GM12875 (cell line): ENCODE measurements around the gene ZNF428.

ENCODE experiments used
- H3K4me3 ChIP-seq: one replicate; pipeline ENCODE4 v1.5.1; 2011; ENCODE audit warnings: low read depth, low read length, control low read depth
- CTCF ChIP-seq: IDR thresholded peaks from 2 replicates; pipeline ENCODE4 v1.5.1; 2011; ENCODE audit warnings: low read depth, mild to moderate bottlenecking, control low read depth, inconsistent platforms, low read length, moderate library complexity, borderline replicate concordance; ENCODE audit not compliant: insufficient read depth

Gene ZNF428

DNA sequence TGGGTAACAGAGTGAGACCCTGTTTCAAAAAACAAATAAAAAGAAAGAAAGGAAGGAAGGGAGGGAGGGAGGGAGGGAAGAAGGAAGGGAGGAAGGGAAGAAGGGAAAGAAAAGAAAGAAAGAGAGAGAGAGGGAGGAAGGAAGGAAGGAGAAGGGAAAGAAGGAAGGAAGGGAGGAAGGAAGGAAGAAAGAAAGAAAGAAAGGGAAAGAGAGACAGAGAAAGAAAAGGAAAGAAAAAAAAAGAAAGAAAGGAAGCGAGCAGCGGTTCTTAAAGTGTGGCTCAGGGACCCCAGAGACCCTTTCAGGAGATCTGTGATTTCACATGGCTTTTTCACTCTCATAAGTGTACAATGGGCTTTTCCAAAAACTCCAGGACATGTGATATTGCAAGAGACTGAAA, 30.1 kb upstream of the ZNF428 start:
- TF ChIP-seq CTCF: no peak
- no peak overlapping the region for H3K4me3 ChIP-seq

GRCh38 chr19:43648633-43649032, 29.2 kb upstream of the ZNF428 start:
- no peak for TF ChIP-seq CTCF

GRCh38 chr19:43644181-43644580, 24.8 kb upstream of the ZNF428 start:
- no peak for TF ChIP-seq CTCF
- no peak overlapping the region for H3K4me3 ChIP-seq

More at GRCh38 chr19:43648633-43649032, 29.2 kb upstream of the ZNF428 start:
- H3K4me3 ChIP-seq: no peak overlapping the region

DNA sequence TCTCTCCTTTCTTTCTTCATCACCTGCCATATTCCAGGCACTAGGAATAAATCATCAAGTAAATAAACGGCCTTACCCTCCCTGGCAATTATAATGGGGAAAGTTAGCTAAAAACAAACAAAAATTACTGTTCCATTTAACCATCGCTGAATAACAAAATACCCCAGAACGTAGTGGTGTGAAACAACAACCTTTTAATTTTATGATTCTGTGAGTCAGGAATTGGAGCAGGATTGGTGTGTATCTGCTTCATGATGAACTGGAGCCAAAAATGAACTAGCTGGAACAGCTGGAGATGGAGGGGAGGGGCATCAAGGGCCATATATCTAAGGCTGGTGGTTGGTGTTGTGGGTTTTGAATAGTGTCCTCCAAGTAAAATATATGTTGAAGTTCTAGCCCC, 23.9 kb upstream of the ZNF428 start:
- TF ChIP-seq CTCF: no peak
- H3K4me3 ChIP-seq: no peak overlapping the region

GRCh38 chr19:43642531-43642930, 23.1 kb upstream of the ZNF428 start:
- no peak for TF ChIP-seq CTCF
- no peak overlapping the region for H3K4me3 ChIP-seq

- TF ChIP-seq CTCF: no peak
- no peak overlapping the region for H3K4me3 ChIP-seq
These were observed 21.9 kb upstream of the ZNF428 start for GRCh38 chr19:43641333-43641732.

GRCh38 chr19:43640424-43640757, 21.0 kb upstream of the ZNF428 start:
- TF ChIP-seq CTCF: no peak
- no peak overlapping the region for H3K4me3 ChIP-seq
